VCaP (cell line): Measurements from ENCODE around the gene EFNA1.
A peak's percentile ranks its signal among the peaks of the same experiment; 100 is the strongest.

Experiments
- H3K27ac ChIP-seq: fragments of 450-650 bp; 2 replicates; pipeline ENCODE4 v1.5.1; 2017
- TF ChIP-seq, protein P1 (sequence below): fragments of 450-650 bp; conservative IDR thresholded peaks from 2 replicates; pipeline ENCODE4 v1.5.1; 2017; ENCODE audit warnings: mild to moderate bottlenecking, moderate library complexity

EFNA1 gene

GRCh38 chr1:155173478-155174323 is 46.0 kb downstream of the EFNA1 start, which contains the start of gene TRIM46:
TSS of gene TRIM46 (plus strand) at chr1:155173849. CDS start at chr1:155173967, 118 bp downstream.
- TF ChIP-seq, protein P1, sequence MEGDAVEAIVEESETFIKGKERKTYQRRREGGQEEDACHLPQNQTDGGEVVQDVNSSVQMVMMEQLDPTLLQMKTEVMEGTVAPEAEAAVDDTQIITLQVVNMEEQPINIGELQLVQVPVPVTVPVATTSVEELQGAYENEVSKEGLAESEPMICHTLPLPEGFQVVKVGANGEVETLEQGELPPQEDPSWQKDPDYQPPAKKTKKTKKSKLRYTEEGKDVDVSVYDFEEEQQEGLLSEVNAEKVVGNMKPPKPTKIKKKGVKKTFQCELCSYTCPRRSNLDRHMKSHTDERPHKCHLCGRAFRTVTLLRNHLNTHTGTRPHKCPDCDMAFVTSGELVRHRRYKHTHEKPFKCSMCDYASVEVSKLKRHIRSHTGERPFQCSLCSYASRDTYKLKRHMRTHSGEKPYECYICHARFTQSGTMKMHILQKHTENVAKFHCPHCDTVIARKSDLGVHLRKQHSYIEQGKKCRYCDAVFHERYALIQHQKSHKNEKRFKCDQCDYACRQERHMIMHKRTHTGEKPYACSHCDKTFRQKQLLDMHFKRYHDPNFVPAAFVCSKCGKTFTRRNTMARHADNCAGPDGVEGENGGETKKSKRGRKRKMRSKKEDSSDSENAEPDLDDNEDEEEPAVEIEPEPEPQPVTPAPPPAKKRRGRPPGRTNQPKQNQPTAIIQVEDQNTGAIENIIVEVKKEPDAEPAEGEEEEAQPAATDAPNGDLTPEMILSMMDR: peak; percentile 30
- H3K27ac ChIP-seq: peak within 1 kb of the TSS; percentile 84

DNA sequence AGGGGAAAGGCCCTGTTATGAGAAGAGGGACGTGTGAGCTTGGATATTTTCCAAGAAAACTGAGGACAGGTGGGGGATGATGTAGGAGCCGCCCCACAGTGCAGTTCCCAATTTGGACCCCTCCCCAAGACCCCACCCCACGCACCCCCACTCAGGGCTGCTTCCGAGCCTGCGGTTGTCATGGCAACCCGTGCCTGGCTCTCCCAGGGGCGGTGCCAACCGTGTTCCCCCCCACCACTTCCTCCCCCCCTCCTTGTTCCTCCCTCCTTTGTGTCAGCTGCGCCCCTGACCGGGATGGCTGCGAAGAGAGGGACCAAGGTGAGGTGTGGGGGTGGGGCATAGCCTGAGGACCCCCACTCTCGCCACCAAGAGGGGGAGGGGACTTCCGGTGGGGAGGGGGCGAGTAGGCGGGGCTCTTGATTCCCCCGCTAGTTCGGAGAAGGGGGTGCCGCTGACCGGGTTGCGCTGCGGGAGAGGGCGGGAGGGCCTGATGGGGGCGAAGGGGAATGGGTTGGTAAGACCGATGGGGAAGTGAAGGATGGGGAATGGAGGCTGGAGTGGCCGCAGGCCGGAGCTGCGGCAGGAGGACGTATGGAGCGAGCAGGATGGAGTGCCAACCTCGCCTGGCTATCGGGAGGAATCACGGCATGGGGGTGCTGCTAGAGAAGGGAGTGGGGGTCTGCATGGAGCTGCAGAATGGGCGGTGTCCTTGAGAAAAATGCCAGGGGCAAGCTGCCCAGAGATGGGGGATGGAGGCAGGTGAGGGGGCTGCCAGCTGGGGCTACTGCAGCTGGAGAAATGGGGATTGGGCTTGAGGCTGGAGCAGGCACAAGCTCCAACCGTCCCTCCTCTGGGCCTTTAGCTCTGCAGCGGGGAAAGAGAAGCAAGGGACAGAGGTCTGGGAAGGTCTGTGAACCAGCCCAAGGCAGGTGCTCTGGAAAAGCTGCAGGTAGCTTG is 46.9 kb downstream of the EFNA1 start:
- TF ChIP-seq, protein P1: no peak
- H3K27ac ChIP-seq: peak overlapping the region; percentile 84; the same call in 1 of the 2 replicates

DNA sequence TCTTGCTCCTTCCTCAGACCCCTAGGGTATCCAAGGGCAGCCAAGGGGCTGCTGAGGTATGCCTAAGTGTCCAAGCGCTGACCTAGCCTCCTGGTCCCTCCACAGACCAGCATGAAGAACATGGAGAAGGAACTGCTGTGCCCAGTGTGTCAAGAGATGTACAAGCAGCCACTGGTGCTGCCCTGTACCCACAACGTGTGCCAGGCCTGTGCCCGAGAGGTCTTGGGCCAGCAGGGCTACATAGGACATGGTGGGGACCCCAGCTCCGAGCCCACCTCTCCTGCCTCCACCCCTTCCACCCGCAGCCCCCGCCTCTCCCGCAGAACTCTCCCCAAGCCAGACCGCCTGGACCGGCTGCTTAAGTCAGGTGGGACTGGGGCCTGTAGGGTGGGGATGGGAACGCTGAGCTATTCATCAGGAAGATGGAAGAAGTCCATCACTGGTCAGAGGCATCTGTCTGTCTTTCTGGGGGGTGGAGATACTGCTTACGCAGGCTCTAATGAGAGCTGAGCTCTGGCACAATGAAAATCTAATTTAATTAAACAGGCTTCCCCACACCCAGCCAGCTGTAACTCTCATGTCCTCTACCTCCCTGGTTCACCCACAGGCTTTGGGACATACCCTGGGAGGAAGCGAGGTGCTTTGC is 47.7 kb downstream of the EFNA1 start:
- TF ChIP-seq, protein P1: no peak
- H3K27ac ChIP-seq: peak overlapping the region; percentile 84

DNA sequence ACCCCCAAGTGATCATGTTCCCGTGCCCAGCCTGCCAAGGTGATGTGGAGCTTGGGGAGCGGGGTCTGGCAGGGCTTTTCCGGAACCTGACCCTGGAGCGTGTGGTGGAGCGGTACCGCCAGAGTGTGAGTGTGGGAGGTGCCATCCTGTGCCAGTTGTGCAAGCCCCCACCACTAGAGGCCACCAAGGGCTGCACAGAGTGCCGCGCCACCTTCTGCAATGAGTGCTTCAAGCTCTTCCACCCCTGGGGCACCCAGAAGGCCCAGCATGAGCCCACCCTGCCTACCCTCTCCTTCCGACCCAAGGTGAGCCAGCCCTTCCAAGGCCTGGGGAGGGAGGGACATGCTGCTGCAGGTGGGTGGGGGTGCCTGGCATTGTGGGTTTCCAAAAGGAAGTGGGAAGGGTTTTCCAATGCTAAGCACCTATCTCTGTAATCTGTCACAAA is 48.3 kb downstream of the EFNA1 start:
- H3K27ac ChIP-seq: peak overlapping the region; percentile 60
- TF ChIP-seq, protein P1: no peak

- TF ChIP-seq, protein P1: peak; percentile 94
Measured at GRCh38 chr1:155176544-155177071, 48.9 kb downstream of the EFNA1 start.

GRCh38 chr1:155177192-155177917 is 49.7 kb downstream of the EFNA1 start:
- H3K27ac ChIP-seq: peak overlapping the region; percentile 60
- TF ChIP-seq, protein P1: no peak

More at GRCh38 chr1:155176544-155177071, 48.9 kb downstream of the EFNA1 start:
- peak overlapping the region; percentile 60 for H3K27ac ChIP-seq
